ENCODE measurements around the gene WDR1. TPM values are rescaled to one million over a fixed set of nuclear protein-coding genes. Genes with fewer than 3 reads are reported as not detected.

Gene WDR1
- total RNA-seq, 4 donors from 2014 or later, result 196 to 268 (median 246) TPM

DNA sequence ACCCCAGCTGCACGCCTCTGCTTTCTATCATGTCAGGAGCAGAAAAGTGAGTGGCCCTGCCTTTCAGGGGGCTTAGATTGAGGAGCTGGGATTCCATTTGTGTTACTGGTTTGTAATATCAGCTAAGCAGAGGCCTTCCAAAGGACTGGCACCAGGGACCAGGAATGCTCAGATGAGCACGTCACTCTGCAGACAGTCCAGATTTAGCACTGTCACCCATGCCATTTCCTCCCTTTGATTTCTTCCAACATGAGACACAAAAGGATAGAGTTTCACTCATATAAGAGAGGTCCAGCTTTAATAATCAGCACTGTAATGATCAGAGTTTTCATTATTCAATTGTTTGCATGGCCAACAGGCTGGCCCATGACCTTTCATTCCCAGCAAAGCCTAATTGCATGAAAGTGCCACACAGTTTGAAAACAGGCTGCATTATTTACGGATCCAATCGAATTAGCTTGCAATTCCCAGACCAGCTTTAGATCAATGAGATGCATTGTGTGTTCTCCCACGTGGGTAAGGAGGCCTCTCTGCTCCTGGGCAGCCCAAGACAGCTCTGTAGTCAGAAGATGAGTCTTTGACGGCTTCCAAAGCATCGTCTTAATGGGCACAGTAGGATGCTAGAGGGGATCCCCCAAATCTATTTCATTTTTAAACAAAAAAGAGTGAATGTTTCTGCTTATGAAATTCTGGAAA, 85.5 kb downstream of the WDR1 start:
- peak overlapping the region in 3 of 4 donors; percentile 56 to 72 (median 68) for H3K27ac ChIP-seq
- intact Hi-C loops (cut with DNase I; ENCODE audit: low total_unique reads), result no loop called here
- no peaks in the 10 kb centered on the region for H3K27me3 ChIP-seq
- no peak for TF ChIP-seq POLR2A (IDR thresholded peaks at IDR 0.05)
- no peak for TF ChIP-seq POLR2AphosphoS5 (IDR thresholded peaks at IDR 0.05)
- TF ChIP-seq CTCF (IDR thresholded peaks at IDR 0.05), result no peak
- H3K9me3 ChIP-seq, result no peaks in the 10 kb centered on the region
- no peaks in the 10 kb centered on the region for H3K36me3 ChIP-seq
- no peak for DNase-seq
- peaks cover 5 to 21% (median 7%) of the 10 kb centered on the region in 4 donors for H3K4me1 ChIP-seq
- 67 to 79% methylated on average over 3 to 7 of the region's 7 CpGs for WGBS, 2 donors (ENCODE audit: low coverage in 1 of 2)
- in situ Hi-C loops (cut with MboI; ENCODE audit: low pct_ligation_motif_present in 1 of 4, low pct_unique_long_range_greater_than_20kb in 1 of 4, low sequenced_read_pairs in 3 of 4), result loop anchor here in 1 of 4 donors (25.0 kb wide), 1 partner anchor 356 kb away; no protein-coding TSS in a partner anchor
- no peak overlapping the region for H3K4me3 ChIP-seq

- TF ChIP-seq POLR2AphosphoS5 (IDR thresholded peaks at IDR 0.05), result no peak
- TF ChIP-seq CTCF (IDR thresholded peaks at IDR 0.05), result no peak
- Histone ChIP-seq H3K27ac (no peak overlapping the region), H3K36me3 (no peaks in the 10 kb centered on the region), H3K9me3 (no peaks in the 10 kb centered on the region), H3K4me1 (peaks cover 5 to 21% (median 7%) of the 10 kb centered on the region in 4 donors), H3K27me3 (no peaks in the 10 kb centered on the region), H3K4me3 (no peak overlapping the region)
- no peak for DNase-seq
- WGBS, 2 donors (ENCODE audit: low coverage in 1 of 2), result 89 to 96% methylated on average over 4 of the region's 4 CpGs
- intact Hi-C loops (cut with DNase I; ENCODE audit: low total_unique reads) (no loop called here), in situ Hi-C loops (cut with MboI; ENCODE audit: low pct_ligation_motif_present in 1 of 4, low pct_unique_long_range_greater_than_20kb in 1 of 4, low sequenced_read_pairs in 3 of 4) (loop anchor here in 1 of 4 donors (25.0 kb wide), 1 partner anchor 358 kb away; no protein-coding TSS in a partner anchor)
Observed at GRCh38 chr4:10029403-10029802, 87.2 kb downstream of the WDR1 start.

- Histone ChIP-seq H3K4me3 (no peak overlapping the region), H3K36me3 (no peaks in the 10 kb centered on the region), H3K4me1 (peaks cover 5 to 18% (median 6%) of the 10 kb centered on the region in 4 donors), H3K27ac (no peak overlapping the region), H3K27me3 (no peaks in the 10 kb centered on the region), H3K9me3 (no peaks in the 10 kb centered on the region)
- WGBS, 2 donors (ENCODE audit: low coverage in 1 of 2), result 48 to 70% methylated on average over 2 to 4 of the region's 4 CpGs
- intact Hi-C loops (cut with DNase I; ENCODE audit: low total_unique reads) (no loop called here), in situ Hi-C loops (cut with MboI; ENCODE audit: low pct_ligation_motif_present in 1 of 4, low pct_unique_long_range_greater_than_20kb in 1 of 4, low sequenced_read_pairs in 3 of 4) (loop anchor here in 1 of 4 donors (25.0 kb wide), 1 partner anchor 358 kb away; no protein-coding TSS in a partner anchor)
- TF ChIP-seq POLR2A (IDR thresholded peaks at IDR 0.05), result no peak
- no peak for TF ChIP-seq CTCF (IDR thresholded peaks at IDR 0.05)
- TF ChIP-seq EP300 (IDR thresholded peaks at IDR 0.05; ENCODE audit: low read depth), result no peak
- no peak for TF ChIP-seq POLR2AphosphoS5 (IDR thresholded peaks at IDR 0.05)
- no peak for DNase-seq
Observed at GRCh38 chr4:10028910-10029309, 87.7 kb downstream of the WDR1 start.

DNA sequence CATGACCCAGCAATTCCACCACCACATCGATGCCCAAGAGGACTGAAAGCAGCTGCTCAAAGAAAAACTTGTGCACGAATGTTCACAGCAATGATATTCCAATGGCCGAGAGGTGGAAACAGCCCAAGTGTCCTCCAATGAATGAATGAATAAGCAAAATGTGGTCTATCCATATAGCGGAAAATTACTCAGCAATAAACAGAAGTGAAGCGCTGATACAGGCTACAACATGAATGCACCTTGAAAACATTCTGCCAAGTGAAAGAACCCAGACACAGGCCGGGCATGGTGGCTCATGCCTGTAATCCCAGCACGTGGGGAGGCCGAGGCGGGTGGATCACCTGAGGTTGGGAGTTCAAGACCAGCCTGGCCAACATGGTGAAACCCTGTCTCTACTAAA, 90.1 kb downstream of the WDR1 start:
- in situ Hi-C loops (cut with MboI; ENCODE audit: low pct_ligation_motif_present in 1 of 4, low pct_unique_long_range_greater_than_20kb in 1 of 4, low sequenced_read_pairs in 3 of 4) (loop anchor here in 1 of 4 donors (25.0 kb wide), 1 partner anchor 361 kb away; no protein-coding TSS in a partner anchor), intact Hi-C loops (cut with DNase I; ENCODE audit: low total_unique reads) (no loop called here)
- DNase-seq, result no peak
- H3K4me1 ChIP-seq, result peaks cover 0 to 15% (median 0%) of the 10 kb centered on the region in 4 donors
- TF ChIP-seq EP300 (IDR thresholded peaks at IDR 0.05; ENCODE audit: low read depth) (no peak), POLR2AphosphoS5 (IDR thresholded peaks at IDR 0.05) (no peak), POLR2A (IDR thresholded peaks at IDR 0.05) (no peak), CTCF (IDR thresholded peaks at IDR 0.05) (no peak)
- H3K27ac ChIP-seq, result no peak overlapping the region
- no peaks in the 10 kb centered on the region for H3K36me3 ChIP-seq
- H3K9me3 ChIP-seq, result no peaks in the 10 kb centered on the region
- no peaks in the 10 kb centered on the region for H3K27me3 ChIP-seq
- no peak overlapping the region for H3K4me3 ChIP-seq
- 69 to 80% methylated on average over 7 to 9 of the region's 9 CpGs for WGBS, 2 donors (ENCODE audit: low coverage in 1 of 2)

Data from transverse colon (tissue), 4 donors.